Hindlimb muscle (tissue), 1 donor: ENCODE data around the gene ALX4. TPM values are rescaled to one million over a fixed set of nuclear protein-coding genes. Genes with fewer than 3 reads are reported as not detected.

Experiments
- DNase-seq: peaks from one replicate; pipeline ENCODE4 v3.0.0-alpha.2; 2013
- polyA plus RNA-seq: library from polyadenylated mRNA; unstranded; fragments of 120-200 nt; gene quantifications from one replicate; pipeline ENCODE4 v1.2.1, GENCODE V29; 2013; ENCODE audit not compliant: insufficient read length

ALX4 gene
- polyA plus RNA-seq, 1 donor: 1.1 TPM

GRCh38 chr11:44243595-44244343, 66.2 kb downstream of the ALX4 start:
- DNase-seq: no peak

- DNase-seq: no peak
Observed at GRCh38 chr11:44243086-44243485, 66.9 kb downstream of the ALX4 start.

- DNase-seq: no peak
Observed at GRCh38 chr11:44241851-44242250, 68.1 kb downstream of the ALX4 start.

- no peak for DNase-seq
Observed at GRCh38 chr11:44237156-44237555, 72.8 kb downstream of the ALX4 start.

- DNase-seq: no peak
Observed at GRCh38 chr11:44236296-44236695, 73.6 kb downstream of the ALX4 start.

- no peak for DNase-seq
Observed at GRCh38 chr11:44235765-44236201, 74.2 kb downstream of the ALX4 start.

- DNase-seq: no peak
Observed at GRCh38 chr11:44229624-44230023, 80.3 kb downstream of the ALX4 start.

GRCh38 chr11:44229098-44229497, 80.8 kb downstream of the ALX4 start:
- DNase-seq: no peak

GRCh38 chr11:44228379-44228778, 81.6 kb downstream of the ALX4 start:
- DNase-seq: no peak

- no peak for DNase-seq
Observed at GRCh38 chr11:44226945-44227344, 83.0 kb downstream of the ALX4 start.

GRCh38 chr11:44226490-44226889, 83.4 kb downstream of the ALX4 start:
- no peak for DNase-seq

GRCh38 chr11:44224867-44225501, 85.0 kb downstream of the ALX4 start:
- no peak for DNase-seq

GRCh38 chr11:44223238-44223637, 86.7 kb downstream of the ALX4 start:
- no peak for DNase-seq

GRCh38 chr11:44221992-44222391, 87.9 kb downstream of the ALX4 start:
- DNase-seq: no peak

- DNase-seq: no peak
Observed at GRCh38 chr11:44221456-44221855, 88.5 kb downstream of the ALX4 start.

- no peak for DNase-seq
Observed at GRCh38 chr11:44219830-44220796, 89.8 kb downstream of the ALX4 start.

- no peak for DNase-seq
Observed at GRCh38 chr11:44217432-44217831, 92.5 kb downstream of the ALX4 start.

GRCh38 chr11:44213148-44213547, 96.8 kb downstream of the ALX4 start:
- DNase-seq: no peak

- no peak for DNase-seq
Observed at GRCh38 chr11:44212128-44212527, 97.8 kb downstream of the ALX4 start.
